ENCODE measurements around the gene CDK6.

- TF ChIP-seq CTCF (conservative IDR thresholded peaks at IDR 0.05 in 1 of 2, IDR thresholded peaks at IDR 0.05 in 1 of 2; ENCODE audit: extremely low read depth in 1 of 2, insufficient read depth in 1 of 2, low read depth in 1 of 2, low read length in 2 of 2) (no peak), EZH2 (IDR thresholded peaks at IDR 0.05; ENCODE audit: borderline replicate concordance, low read length) (no peak)
Measured at GRCh38 chr7:92650391-92650790, 186.0 kb downstream of the CDK6 start.

Measured in mammary epithelial cell (primary cell).